Epithelial cell of alveolus of lung (primary cell): ENCODE results near the gene AURKA. TPM values are rescaled to one million over a fixed set of nuclear protein-coding genes. Genes with fewer than 3 reads are reported as not detected.

Experiments
- total RNA-seq: library from RNA; depleted of rRNA; stranded (reverse); fragments of >200 nt; gene quantifications from 2 replicates; pipeline ENCODE4 v1.2.1, GENCODE V29; 2015

AURKA gene
- total RNA-seq = 23.8 and 38.1 TPM in 2 replicates

DNA sequence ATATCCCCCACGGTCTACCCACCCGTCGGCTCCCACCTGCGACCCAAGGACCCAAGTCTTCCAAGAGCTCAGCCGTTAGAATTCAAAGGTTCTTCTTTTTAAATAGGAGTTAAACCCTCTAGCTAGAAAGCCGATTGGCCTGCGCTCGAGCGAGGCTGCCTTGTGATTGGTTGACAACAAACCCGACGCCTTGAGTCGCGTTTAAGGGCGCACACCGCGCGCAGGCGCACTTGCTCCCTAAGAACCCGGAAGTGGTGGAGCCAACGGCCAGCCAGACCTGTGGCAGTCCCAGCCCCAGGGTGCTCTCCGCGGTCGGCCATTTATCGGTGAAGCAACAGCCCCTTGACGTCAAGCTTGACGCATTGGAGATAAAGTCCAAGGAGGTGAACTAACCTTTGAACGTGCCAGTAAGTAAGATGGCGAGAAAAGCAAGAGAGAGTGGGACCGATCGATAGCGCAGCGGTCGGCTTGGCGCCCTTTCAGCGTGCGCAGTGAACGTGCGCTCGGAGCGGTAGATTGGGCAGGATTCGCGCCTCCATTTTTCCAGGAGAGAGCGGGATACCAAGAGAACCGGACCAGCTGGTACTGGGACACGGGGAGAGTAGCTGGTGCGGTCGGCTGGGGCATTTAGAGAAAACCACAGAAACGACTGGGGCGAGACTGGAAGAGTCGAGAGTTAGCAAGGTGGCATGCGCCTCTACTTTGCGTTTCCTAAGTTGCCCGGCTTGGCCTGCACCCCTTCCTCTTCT lies at the start of gene AURKA, which contains the start of gene CSTF1:
Gene AURKA (minus strand): TSS at position 84 of the 749 bp plus-strand sequence. CDS start 4,018 bp downstream, outside the sequence.
Gene CSTF1 (plus strand): TSS at position 514 of the 749 bp plus-strand sequence. CDS start 2,908 bp downstream, outside the sequence.

DNA sequence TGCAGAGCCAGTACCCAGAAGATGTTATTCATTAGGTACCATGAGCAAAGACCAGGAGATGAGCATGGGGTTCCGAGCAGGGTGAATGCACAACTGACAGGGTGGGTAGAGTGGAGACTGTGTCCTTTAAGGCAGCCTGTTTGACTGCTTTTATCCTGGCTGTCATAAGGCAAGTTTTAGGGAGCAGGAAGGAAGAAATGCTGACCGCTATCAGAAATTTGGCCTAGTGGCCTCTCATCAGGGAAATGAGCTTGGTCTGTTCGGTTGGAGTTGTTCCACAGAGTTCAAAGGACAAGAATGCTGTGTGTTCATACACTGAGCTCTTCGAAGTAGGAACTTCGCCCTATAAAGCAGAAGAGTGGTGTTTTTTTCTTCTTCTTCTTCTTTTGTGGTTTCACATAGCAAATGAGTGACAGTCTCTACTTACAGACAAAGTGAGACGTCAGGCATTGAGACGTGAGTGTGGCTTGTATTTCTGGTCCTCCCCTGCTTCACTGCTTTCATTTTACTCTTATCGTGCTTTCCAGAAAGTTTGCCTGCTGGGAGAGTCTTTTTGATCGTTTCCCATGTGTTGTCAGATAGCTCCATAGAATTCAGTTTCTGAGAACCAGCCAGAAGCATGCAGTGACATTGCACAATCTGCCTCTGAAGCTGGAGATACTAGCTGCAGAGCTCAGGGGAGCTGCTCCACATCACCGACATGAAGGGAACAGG lies 19.9 kb upstream of the AURKA start, which contains the start of gene CASS4:
Gene CASS4 (plus strand): TSS at position 502 of the 714 bp plus-strand sequence. CDS start 199 bp downstream, at position 701.

DNA sequence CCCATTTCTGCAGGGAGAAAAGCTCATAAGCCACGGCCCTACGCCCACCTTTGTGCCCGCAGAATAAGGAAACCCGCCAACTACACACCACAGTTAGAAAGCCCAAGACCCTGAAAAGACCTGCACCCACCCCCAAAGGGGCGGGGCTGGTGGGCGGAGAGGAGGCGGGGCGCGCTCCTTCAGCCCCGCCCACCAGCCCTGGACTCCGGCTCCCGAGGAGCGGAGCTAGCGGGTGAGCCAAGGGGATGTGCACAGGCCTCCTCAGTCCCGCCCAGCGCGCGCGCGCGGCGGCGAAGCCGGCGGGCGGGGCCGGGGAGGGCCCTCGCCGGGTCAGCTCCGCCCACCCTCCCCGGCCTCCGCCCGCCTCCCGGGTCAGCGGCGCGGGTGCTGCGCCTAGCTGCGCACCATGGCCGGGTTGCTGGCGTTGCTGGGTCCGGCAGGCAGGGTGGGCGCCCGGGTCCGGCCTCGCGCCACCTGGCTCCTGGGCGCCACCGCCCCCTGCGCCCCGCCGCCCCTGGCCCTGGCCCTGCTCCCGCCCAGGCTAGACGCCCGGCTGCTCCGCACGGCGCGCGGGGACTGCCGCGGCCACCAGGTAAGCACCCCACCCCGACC lies 33.3 kb downstream of the AURKA start, which contains the start of gene FAM210B:
Gene FAM210B (plus strand): TSS at position 375 of the 612 bp plus-strand sequence. CDS start 32 bp downstream, at position 407.

Other genes with a start within 250 kb of the AURKA start
- gene MC3R, start 143.5 kb downstream of the AURKA start, total RNA-seq = not detected in 2 replicates
- 41.8 and 49.6 TPM in 2 replicates for gene FAM210B, start 33.2 kb downstream of the AURKA start, total RNA-seq
- gene CSTF1, start 430 bp upstream of the AURKA start, total RNA-seq = 26.8 and 40.8 TPM in 2 replicates
- gene CASS4, start 20.0 kb upstream of the AURKA start, total RNA-seq = 0.78 and 3.5 TPM in 2 replicates
- 60.9 and 68.2 TPM in 2 replicates for gene RTF2, start 76.4 kb upstream of the AURKA start, total RNA-seq
- gene FAM209A, start 132.5 kb upstream of the AURKA start, total RNA-seq = not detected in 2 replicates
- gene FAM209B, start 141.0 kb upstream of the AURKA start, total RNA-seq = not detected in 2 replicates
- 0.13 TPM in 1 of 2 replicates, not detected in the other for gene TFAP2C, start 237.1 kb upstream of the AURKA start, total RNA-seq